Fibroblast of gingiva (primary cell): Measurements from ENCODE around the gene KCNH2.

ENCODE experiments used
- DNase-seq: peaks from one replicate; pipeline ENCODE4 v3.0.0-alpha.2; 2011; ENCODE audit warnings: low read depth

The KCNH2 gene

DNA sequence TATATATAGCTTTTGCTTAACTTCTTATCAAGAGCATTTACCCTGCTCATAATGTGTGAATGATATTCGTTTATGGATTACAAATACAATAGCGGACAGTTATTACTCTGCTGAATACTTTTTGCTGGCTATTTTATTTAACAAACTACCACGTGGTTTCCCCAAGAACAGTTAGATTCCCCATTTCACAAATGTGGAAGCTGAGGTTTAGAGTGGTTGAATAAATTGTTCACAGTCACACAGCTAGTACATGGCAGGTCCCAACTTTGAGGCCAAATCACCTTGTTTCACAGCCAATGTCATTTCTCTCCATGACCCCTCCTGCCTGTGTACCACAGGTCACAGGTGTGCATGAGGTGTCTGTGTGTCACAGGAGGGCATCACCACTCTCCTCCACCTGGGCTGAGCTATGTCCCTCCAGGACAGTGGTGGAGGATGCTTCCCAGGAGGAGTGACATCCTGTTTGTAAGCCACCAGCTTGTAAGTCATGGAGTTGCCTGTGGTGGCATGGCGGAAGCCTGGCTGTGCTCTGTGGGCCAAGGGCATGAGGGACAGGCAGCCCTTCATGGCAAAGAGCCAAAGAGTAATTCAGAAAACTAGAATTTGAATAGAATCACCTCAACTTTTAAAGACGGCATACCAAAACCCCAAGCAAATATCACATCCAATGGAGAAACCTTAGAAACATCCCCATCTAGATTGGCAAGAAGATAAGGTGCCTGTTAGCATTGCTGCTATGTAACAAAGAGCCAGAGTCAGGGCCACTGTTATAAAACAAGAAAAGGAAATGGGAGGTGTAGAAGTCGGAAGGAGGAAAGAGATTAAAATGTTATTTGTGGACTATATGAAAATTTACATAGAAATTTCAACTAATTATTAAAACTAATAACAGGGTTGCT, 73.9 kb downstream of the KCNH2 start:
- no peak for DNase-seq

DNA sequence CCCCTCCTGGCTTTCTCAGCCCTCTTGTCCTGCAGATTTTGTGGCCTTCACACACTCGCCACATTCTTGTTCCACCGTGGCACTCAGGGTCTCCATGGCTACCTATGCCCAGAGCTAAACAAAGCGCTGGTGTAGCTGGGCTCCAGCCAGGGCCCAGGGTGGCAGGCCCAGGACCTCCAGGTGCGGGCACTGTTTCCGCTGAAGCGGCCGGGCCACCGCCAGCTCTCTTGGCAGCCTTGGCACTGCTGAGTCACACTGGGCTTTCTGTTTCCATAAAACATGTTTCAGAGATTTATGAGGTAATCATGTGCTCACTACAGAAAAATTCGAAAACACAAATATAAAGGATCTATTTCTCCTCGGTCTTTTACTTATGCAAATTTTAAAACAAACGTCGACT, 74.5 kb downstream of the KCNH2 start:
- peak; percentile 55 for DNase-seq

DNA sequence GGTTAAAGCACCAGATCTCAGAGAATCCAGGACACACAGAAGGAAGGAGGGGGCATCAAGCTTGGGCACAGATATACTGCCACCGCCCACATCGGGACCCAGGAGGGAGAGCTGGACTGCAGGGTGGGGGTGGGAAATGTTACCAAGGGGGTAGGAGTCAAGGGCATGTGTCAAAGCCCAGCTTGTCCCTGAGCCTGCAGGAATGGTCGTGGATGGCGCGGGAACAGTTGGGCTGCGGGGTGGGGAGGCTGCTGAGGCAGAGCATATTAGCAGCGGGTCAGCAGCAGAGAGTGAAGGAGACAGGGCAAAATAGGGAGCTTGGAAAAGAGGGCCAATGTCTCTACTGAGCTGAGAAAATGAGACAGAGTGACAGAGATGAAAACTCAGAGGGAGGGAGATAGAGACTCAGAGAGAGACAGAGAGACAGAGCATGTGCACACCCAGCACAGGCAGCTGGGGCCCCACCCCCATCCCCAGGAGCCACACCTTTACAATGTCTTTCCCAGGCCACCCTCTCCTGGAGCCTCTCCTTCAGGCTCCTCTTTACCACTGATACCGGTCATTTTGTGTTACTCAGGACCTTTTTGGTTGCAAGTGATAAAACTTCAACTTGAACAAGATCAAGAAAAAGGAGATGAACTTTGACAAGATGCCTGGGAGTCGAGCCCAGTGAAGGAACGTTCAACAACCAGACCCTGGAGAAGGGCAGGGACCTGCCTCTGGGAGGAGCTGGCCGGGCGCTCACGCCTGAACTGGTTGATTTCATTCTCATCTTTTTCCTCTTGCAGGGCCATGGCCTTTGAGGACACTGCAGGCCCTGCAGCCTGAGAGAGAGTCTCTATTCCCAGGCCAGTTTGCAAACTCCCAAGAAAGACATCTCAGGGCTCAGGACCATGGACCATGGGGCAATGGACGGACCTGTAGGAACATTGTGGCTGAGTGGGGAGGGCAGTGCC, 75.8 kb downstream of the KCNH2 start:
- no peak for DNase-seq

DNA sequence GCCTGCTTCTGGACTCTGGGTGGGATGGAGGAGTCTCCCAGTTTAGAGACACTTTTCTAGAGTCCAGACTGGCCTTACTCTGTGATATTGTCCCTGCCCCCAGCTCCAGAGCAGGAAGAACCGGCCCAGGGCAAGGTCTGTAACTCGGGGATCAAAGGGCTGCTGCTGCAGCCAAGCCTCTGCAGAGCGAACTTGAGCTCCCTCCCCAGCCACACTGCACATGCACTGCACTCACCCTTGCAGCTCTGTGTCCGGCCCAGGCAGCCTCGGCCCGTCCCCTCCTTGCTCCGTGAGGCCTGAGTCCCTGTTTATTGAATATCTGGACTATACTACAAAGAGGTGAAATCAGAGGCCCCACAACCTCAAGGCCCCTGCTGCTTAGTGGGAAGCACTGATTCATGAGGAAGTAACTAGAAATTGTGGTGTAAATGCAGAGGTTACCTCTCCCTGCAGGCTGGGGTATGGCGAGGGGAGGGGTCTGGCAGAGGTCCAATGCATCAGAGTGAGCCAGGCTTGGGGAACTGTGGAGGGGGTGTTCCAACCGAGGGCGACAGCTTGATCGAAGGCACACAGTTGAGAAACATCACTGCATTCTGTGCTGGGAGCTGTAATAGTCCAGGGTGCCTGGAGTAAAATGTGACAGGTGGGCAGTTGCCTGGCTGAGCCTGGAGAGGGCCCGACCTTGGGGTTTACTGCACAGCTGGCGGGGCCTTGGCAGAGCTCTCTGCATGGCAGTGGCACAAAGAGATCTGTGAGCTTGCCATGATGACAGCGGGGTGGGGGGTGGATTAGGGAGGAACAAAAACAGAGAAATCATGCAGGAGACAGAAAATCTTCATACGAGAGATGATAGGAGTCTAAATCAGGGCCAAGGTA, 76.7 kb downstream of the KCNH2 start:
- DNase-seq: no peak

GRCh38 chr7:150900675-150901074, 77.4 kb downstream of the KCNH2 start:
- no peak for DNase-seq

GRCh38 chr7:150898475-150899011, 79.6 kb downstream of the KCNH2 start:
- peak; percentile 50 for DNase-seq

GRCh38 chr7:150897502-150898474, 80.3 kb downstream of the KCNH2 start:
- no peak for DNase-seq

GRCh38 chr7:150896562-150897209, 81.4 kb downstream of the KCNH2 start:
- DNase-seq: no peak

- DNase-seq: no peak
Observed at GRCh38 chr7:150895809-150896208, 82.3 kb downstream of the KCNH2 start.
